Measurements from ENCODE around the gene NLRP1. TPM values are rescaled to one million over a fixed set of nuclear protein-coding genes. Genes with fewer than 3 reads are reported as not detected.

Gene NLRP1
- total RNA-seq, 2 experiments from 2014 or later = 254 to 258 TPM

- Mint-ChIP-seq H3K27ac (no peak overlapping the region), H3K9me3 (no peaks in the 10 kb centered on the region), H3K27me3 (peaks cover 74% of the 10 kb centered on the region), H3K4me1 (ENCODE audit: low read depth) (no peaks in the 10 kb centered on the region), H3K36me3 (ENCODE audit: low read depth) (no peaks in the 10 kb centered on the region), H3K4me3 (no peak overlapping the region)
- no peak for DNase-seq
- Histone ChIP-seq H3K9me3 (ENCODE audit: control insufficient read depth in 1 of 2, insufficient read depth in 1 of 2, low read length in 2 of 2) (no peaks in the 10 kb centered on the region), H3K4me1 (ENCODE audit: insufficient read depth, low read length) (no peaks in the 10 kb centered on the region), H3K27ac (ENCODE audit: low read depth in 1 of 2, low read length in 2 of 2) (no peak overlapping the region), H3K36me3 (ENCODE audit: insufficient read depth, low read length) (no peaks in the 10 kb centered on the region), H3K27me3 (ENCODE audit: control insufficient read depth in 1 of 2, insufficient read depth in 2 of 2, low read length in 2 of 2) (peaks cover 14 to 23% of the 10 kb centered on the region in 2 experiments), H3K4me3 (ENCODE audit: low read length) (no peak overlapping the region)
- CTCF ChIA-PET = no interaction called here
- ATAC-seq (ENCODE audit: poor library complexity) = no peak
- POLR2A ChIA-PET = no interaction called here
- intact Hi-C loops (cut with DNase I, micrococcal nuclease) = no loop called here
- no peak for TF ChIP-seq CTCF (IDR thresholded peaks at IDR 0.05)
These were observed 15.7 kb upstream of the NLRP1 start for GRCh38 chr17:5600041-5600440.

- Histone ChIP-seq H3K36me3 (ENCODE audit: insufficient read depth, low read length) (no peaks in the 10 kb centered on the region), H3K27ac (ENCODE audit: low read depth in 1 of 2, low read length in 2 of 2) (no peak overlapping the region), H3K4me1 (ENCODE audit: insufficient read depth, low read length) (no peaks in the 10 kb centered on the region), H3K9me3 (ENCODE audit: control insufficient read depth in 1 of 2, insufficient read depth in 1 of 2, low read length in 2 of 2) (no peaks in the 10 kb centered on the region), H3K4me3 (ENCODE audit: low read length) (no peak overlapping the region), H3K27me3 (ENCODE audit: control insufficient read depth in 1 of 2, insufficient read depth in 2 of 2, low read length in 2 of 2) (peaks cover 10 to 23% of the 10 kb centered on the region in 2 experiments)
- Mint-ChIP-seq H3K4me3 (no peak overlapping the region), H3K36me3 (ENCODE audit: low read depth) (no peaks in the 10 kb centered on the region), H3K27me3 (peaks cover 80% of the 10 kb centered on the region), H3K27ac (no peak overlapping the region), H3K4me1 (ENCODE audit: low read depth) (no peaks in the 10 kb centered on the region), H3K9me3 (no peaks in the 10 kb centered on the region)
- TF ChIP-seq CTCF (IDR thresholded peaks at IDR 0.05) = no peak
- ATAC-seq (ENCODE audit: poor library complexity) = no peak
- ChIA-PET CTCF (no interaction called here), POLR2A (no interaction called here)
- intact Hi-C loops (cut with DNase I, micrococcal nuclease) = no loop called here
- no peak for DNase-seq
These were observed 14.1 kb upstream of the NLRP1 start for GRCh38 chr17:5598457-5598856.

GRCh38 chr17:5596421-5596820, 12.1 kb upstream of the NLRP1 start:
- POLR2A ChIA-PET = no interaction called here
- Histone ChIP-seq H3K27ac (ENCODE audit: low read depth in 1 of 2, low read length in 2 of 2) (no peak overlapping the region), H3K9me3 (ENCODE audit: control insufficient read depth in 1 of 2, insufficient read depth in 1 of 2, low read length in 2 of 2) (no peaks in the 10 kb centered on the region), H3K27me3 (ENCODE audit: control insufficient read depth in 1 of 2, insufficient read depth in 2 of 2, low read length in 2 of 2) (peaks cover 7 to 23% of the 10 kb centered on the region in 2 experiments), H3K4me3 (ENCODE audit: low read length) (no peak overlapping the region), H3K36me3 (ENCODE audit: insufficient read depth, low read length) (no peaks in the 10 kb centered on the region), H3K4me1 (ENCODE audit: insufficient read depth, low read length) (no peaks in the 10 kb centered on the region)
- no peak overlapping the region for H3K4me3 Mint-ChIP-seq
- no peaks in the 10 kb centered on the region for H3K36me3 Mint-ChIP-seq (ENCODE audit: low read depth)
- intact Hi-C loops (cut with DNase I, micrococcal nuclease) = no loop called here
- TF ChIP-seq CTCF (IDR thresholded peaks at IDR 0.05) = no peak
- CTCF ChIA-PET = interaction anchor here (0.6 kb wide), 1 partner anchor 1370 kb away, joined by 6 read pairs; no protein-coding TSS in a partner anchor
- no peaks in the 10 kb centered on the region for H3K9me3 Mint-ChIP-seq
- no peak overlapping the region for H3K27ac Mint-ChIP-seq
- DNase-seq (no peak), ATAC-seq (ENCODE audit: poor library complexity) (no peak)
- H3K27me3 Mint-ChIP-seq = peaks cover 76% of the 10 kb centered on the region
- no peaks in the 10 kb centered on the region for H3K4me1 Mint-ChIP-seq (ENCODE audit: low read depth)
